ENCODE results near the gene COL4A4. TPM values are rescaled to one million over a fixed set of nuclear protein-coding genes. Genes with fewer than 3 reads are reported as not detected.
A peak's percentile ranks its signal among the peaks of the same experiment; 100 is the strongest.

COL4A4 gene
- total and polyA plus RNA-seq, 2 donors (not counting 1 experiment from before 2014, with no cell fraction given), result 0.17 to 0.76 TPM

GRCh38 chr2:227029426-227030105 is 134.4 kb downstream of the COL4A4 start:
- Histone ChIP-seq H3K27me3 (ENCODE audit: control insufficient read depth, insufficient read depth, low read length) (no peaks in the 10 kb centered on the region), H3K27ac (ENCODE audit: insufficient read depth, low read length) (no peak overlapping the region), H3K79me2 (ENCODE audit: control insufficient read depth, insufficient read depth, low read length) (no peaks in the 10 kb centered on the region), H4K20me1 (ENCODE audit: control insufficient read depth, extremely low read depth, insufficient read depth, low read length) (no peaks in the 10 kb centered on the region), H3K4me3 (replicated peaks in 1 of 4; ENCODE audit: control extremely low read depth in 1 of 4, insufficient read depth in 1 of 4, low read depth in 3 of 4, low read length in 4 of 4) (no peak overlapping the region), H3K36me3 (ENCODE audit: control insufficient read depth, insufficient read depth, low read length) (no peaks in the 10 kb centered on the region), H3K9me3 (ENCODE audit: control insufficient read depth, insufficient read depth, low read depth, low read length) (no peaks in the 10 kb centered on the region), H3K4me2 (ENCODE audit: extremely low read depth, insufficient read depth, low read length) (no peak overlapping the region), H3K9ac (ENCODE audit: insufficient read depth, low read length) (no peak overlapping the region), H2AFZ (ENCODE audit: low read length) (no peak overlapping the region), H3K4me1 (ENCODE audit: control insufficient read depth, extremely low read depth, insufficient read depth, low read length) (no peaks in the 10 kb centered on the region)
- DNase-seq (ENCODE audit: low read depth in 2 of 2), result no peak
- TF ChIP-seq EZH2 (IDR thresholded peaks at IDR 0.05; ENCODE audit: low read length, missing control alignments) (no peak), CTCF (conservative IDR thresholded peaks at IDR 0.05 in 1 of 2, IDR thresholded peaks at IDR 0.05 in 1 of 2; ENCODE audit: low read depth in 1 of 2, low read length in 2 of 2) (no peak)

DNA sequence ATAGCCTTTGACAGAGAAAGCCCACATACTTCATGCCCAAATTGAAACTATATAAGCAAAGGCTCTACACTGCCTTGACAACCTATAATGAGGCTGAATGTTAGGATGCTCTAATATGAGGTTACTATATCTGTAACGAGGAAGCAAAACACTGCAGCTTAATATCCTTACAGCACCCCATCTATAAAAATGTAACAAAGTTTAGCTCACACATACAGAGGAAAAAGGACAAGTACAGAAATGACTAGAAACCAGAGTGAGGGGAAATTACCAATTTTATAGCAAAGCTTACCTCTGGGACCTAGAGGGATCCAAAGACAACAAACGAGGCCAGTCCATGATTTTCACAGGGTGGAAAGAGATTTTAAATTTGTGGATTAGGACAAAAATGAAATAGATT is 138.5 kb downstream of the COL4A4 start:
- Histone ChIP-seq H3K27ac (ENCODE audit: insufficient read depth, low read length) (no peak overlapping the region), H3K9me3 (ENCODE audit: control insufficient read depth, insufficient read depth, low read depth, low read length) (no peaks in the 10 kb centered on the region), H3K4me3 (replicated peaks in 1 of 4; ENCODE audit: control extremely low read depth in 1 of 4, insufficient read depth in 1 of 4, low read depth in 3 of 4, low read length in 4 of 4) (no peak overlapping the region), H3K27me3 (ENCODE audit: control insufficient read depth, insufficient read depth, low read length) (no peaks in the 10 kb centered on the region), H3K9ac (ENCODE audit: insufficient read depth, low read length) (no peak overlapping the region), H4K20me1 (ENCODE audit: control insufficient read depth, extremely low read depth, insufficient read depth, low read length) (no peaks in the 10 kb centered on the region), H3K79me2 (ENCODE audit: control insufficient read depth, insufficient read depth, low read length) (no peaks in the 10 kb centered on the region), H3K4me2 (ENCODE audit: extremely low read depth, insufficient read depth, low read length) (no peak overlapping the region), H3K4me1 (ENCODE audit: control insufficient read depth, extremely low read depth, insufficient read depth, low read length) (no peaks in the 10 kb centered on the region), H3K36me3 (ENCODE audit: control insufficient read depth, insufficient read depth, low read length) (no peaks in the 10 kb centered on the region), H2AFZ (ENCODE audit: low read length) (no peak overlapping the region)
- DNase-seq (ENCODE audit: low read depth in 2 of 2), result no peak
- TF ChIP-seq EZH2 (IDR thresholded peaks at IDR 0.05; ENCODE audit: low read length, missing control alignments), result no peak
- TF ChIP-seq CTCF (conservative IDR thresholded peaks at IDR 0.05 in 1 of 2, IDR thresholded peaks at IDR 0.05 in 1 of 2; ENCODE audit: low read depth in 1 of 2, low read length in 2 of 2), result no peak

DNA sequence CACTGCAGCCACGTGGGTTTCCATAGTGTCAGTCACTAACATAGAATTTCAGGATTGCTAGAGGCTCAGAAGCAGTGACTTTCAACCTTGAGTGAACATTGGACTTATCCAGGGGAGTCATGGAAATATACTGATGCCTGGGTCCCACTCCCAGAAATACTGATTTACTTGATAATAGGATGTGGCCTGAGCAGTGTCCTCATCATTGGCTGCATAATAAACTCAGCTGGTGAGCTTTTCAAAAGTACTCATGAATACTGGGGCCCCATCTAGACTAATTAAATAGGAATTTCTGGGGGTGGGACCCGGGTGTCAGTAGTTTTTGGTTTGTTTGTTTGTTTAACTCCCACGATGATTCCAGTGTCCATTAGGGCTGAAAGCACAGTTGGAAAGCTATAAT is 141.4 kb downstream of the COL4A4 start:
- H3K4me3 ChIP-seq (replicated peaks in 1 of 4; ENCODE audit: control extremely low read depth in 1 of 4, insufficient read depth in 1 of 4, low read depth in 3 of 4, low read length in 4 of 4), result no peak overlapping the region
- no peaks in the 10 kb centered on the region for H3K9me3 ChIP-seq (ENCODE audit: control insufficient read depth, insufficient read depth, low read depth, low read length)
- no peak overlapping the region for H2AFZ ChIP-seq (ENCODE audit: low read length)
- H3K27ac ChIP-seq (ENCODE audit: insufficient read depth, low read length), result no peak overlapping the region
- H3K36me3 ChIP-seq (ENCODE audit: control insufficient read depth, insufficient read depth, low read length), result no peaks in the 10 kb centered on the region
- TF ChIP-seq CTCF (conservative IDR thresholded peaks at IDR 0.05 in 1 of 2, IDR thresholded peaks at IDR 0.05 in 1 of 2; ENCODE audit: low read depth in 1 of 2, low read length in 2 of 2) (no peak), EZH2 (IDR thresholded peaks at IDR 0.05; ENCODE audit: low read length, missing control alignments) (no peak)
- no peak overlapping the region for H3K9ac ChIP-seq (ENCODE audit: insufficient read depth, low read length)
- H3K27me3 ChIP-seq (ENCODE audit: control insufficient read depth, insufficient read depth, low read length), result no peaks in the 10 kb centered on the region
- no peaks in the 10 kb centered on the region for H4K20me1 ChIP-seq (ENCODE audit: control insufficient read depth, extremely low read depth, insufficient read depth, low read length)
- no peaks in the 10 kb centered on the region for H3K79me2 ChIP-seq (ENCODE audit: control insufficient read depth, insufficient read depth, low read length)
- H3K4me1 ChIP-seq (ENCODE audit: control insufficient read depth, extremely low read depth, insufficient read depth, low read length), result no peaks in the 10 kb centered on the region
- peak in 1 of 2 donors; percentile 12 for DNase-seq (ENCODE audit: low read depth in 2 of 2)
- H3K4me2 ChIP-seq (ENCODE audit: extremely low read depth, insufficient read depth, low read length), result no peak overlapping the region
